GM12878 (cell line): ENCODE measurements around the gene THBS1. TPM values are rescaled to one million over a fixed set of nuclear protein-coding genes. Genes with fewer than 3 reads are reported as not detected.

Experiments
- ATAC-seq: fragments of 200-7000 bp; cut with Tn5 transposase; 3 replicates; pipeline ENCODE4 v1.9.1; 2020; ENCODE audit warnings: mild to moderate bottlenecking, moderate library complexity
- BruUV-seq: library from RNA; stranded (reverse); fragments of 400-500 nt; replicated peaks from 2 replicates; lab custom pipeline; 2021; lab: Mats Ljungman, UMichigan
- CTCF ChIA-PET: fragments of 300-600 bp; sonication (Branson Sonifier 250); formaldehyde crosslinking; extraction: SDS; loops from one replicate; lab custom pipeline; 2021; ENCODE audit warnings: inconsistent platforms; lab: Yijun Ruan, JAX
- POLR2A ChIA-PET: fragments of 350-600 bp; formaldehyde crosslinking; extraction: SDS; loops from one replicate; lab custom pipeline; 2021; ENCODE audit warnings: inconsistent platforms; lab: Charles Lee
- RAD21 ChIA-PET: fragments of 300-600 bp; sonication (Branson Sonifier 250); formaldehyde crosslinking; loops from one replicate; lab custom pipeline; 2023; ENCODE audit warnings: antibody characterized with exemption; ENCODE audit not compliant: unreplicated experiment; lab: Charles Lee
- SMC1A ChIA-PET: fragments of 300-600 bp; sonication (Branson Sonifier 250); formaldehyde crosslinking; loops from one replicate; lab custom pipeline; 2023; ENCODE audit not compliant: unreplicated experiment, uncharacterized antibody; lab: Charles Lee
- DNase-seq: peaks from one replicate; pipeline ENCODE4 v3.0.0-alpha.2; 2011; ENCODE audit warnings: low read depth, low spot score
- FAIRE-seq: peaks from 3 replicates; lab custom pipeline; 2011; peaks lifted over from hg19 to GRCh38; lab: Jason Lieb, UNC
- H2AFZ ChIP-seq: 2 replicates; pipeline ENCODE4 v1.6.0; 2011; ENCODE audit warnings: low read depth, low read length, control low read depth; ENCODE audit not compliant: control insufficient read depth
- H3K27ac ChIP-seq: 2 replicates; pipeline ENCODE4 v1.5.1; 2011; ENCODE audit warnings: control low read depth; ENCODE audit not compliant: control insufficient read depth, insufficient read depth
- H3K27me3 ChIP-seq, 2 experiments: replicated peaks in 1 of 2; 2 replicates each; pipeline versions ENCODE4 v1.6.0 to v1.6.1; 2011; ENCODE audit warnings: low read length in 1 of 2; ENCODE audit not compliant: control insufficient read depth in 2 of 2, insufficient read depth in 2 of 2
- H3K36me3 ChIP-seq, 2 experiments: 2 replicates each; pipeline ENCODE4 v1.5.1; 2011; ENCODE audit warnings: low read length in 1 of 2; ENCODE audit not compliant: control insufficient read depth in 2 of 2, insufficient read depth in 2 of 2
- H3K4me1 ChIP-seq: 2 replicates; pipeline ENCODE4 v1.6.1; 2011; ENCODE audit warnings: mild to moderate bottlenecking, low read length, moderate library complexity, mixed read lengths; ENCODE audit not compliant: control insufficient read depth, insufficient read depth
- H3K4me2 ChIP-seq: 2 replicates; pipeline ENCODE4 v1.6.0; 2011; ENCODE audit warnings: control low read depth; ENCODE audit not compliant: control insufficient read depth, insufficient read depth
- H3K4me3 ChIP-seq: fragments of 200-600 bp; sonication (generic); 2 replicates; pipeline ENCODE4 v1.5.1; 2016
- H3K79me2 ChIP-seq: 2 replicates; pipeline ENCODE4 v1.6.0; 2011; ENCODE audit warnings: low read length; ENCODE audit not compliant: control insufficient read depth, insufficient read depth
- H3K9ac ChIP-seq: 2 replicates; pipeline ENCODE4 v1.8.0; 2011; ENCODE audit warnings: low read length, control low read depth, mixed read lengths; ENCODE audit not compliant: control insufficient read depth, insufficient read depth
- H3K9me3 ChIP-seq: replicated peaks from 3 replicates; pipeline ENCODE4 v1.5.1; 2011; ENCODE audit warnings: mild to moderate bottlenecking, low read length; ENCODE audit not compliant: control insufficient read depth, insufficient read depth
- H4K20me1 ChIP-seq: 2 replicates; pipeline ENCODE4 v1.6.0; 2011; ENCODE audit not compliant: control insufficient read depth, insufficient read depth
- BACH1 ChIP-seq: fragments of 450-650 bp; IDR thresholded peaks from 2 replicates; pipeline ENCODE4 v1.6.1; 2017; ENCODE audit warnings: mild to moderate bottlenecking, borderline replicate concordance
- BCLAF1 ChIP-seq: fragments of 450-650 bp; IDR thresholded peaks from 2 replicates; pipeline ENCODE4 v1.6.1; 2017; ENCODE audit warnings: antibody characterized with exemption, mild to moderate bottlenecking, moderate library complexity
- DPF2 ChIP-seq: fragments of 450-650 bp; IDR thresholded peaks from 2 replicates; pipeline ENCODE4 v1.6.1; 2017; ENCODE audit warnings: mild to moderate bottlenecking
- GABPA ChIP-seq: IDR thresholded peaks from 2 replicates; pipeline ENCODE4 v1.6.1; 2014; ENCODE audit warnings: antibody characterized with exemption, low read depth, mild to moderate bottlenecking, inconsistent platforms
- HDGF ChIP-seq: fragments of 450-650 bp; IDR thresholded peaks from 2 replicates; pipeline ENCODE4 v1.6.1; 2016; ENCODE audit warnings: antibody characterized with exemption
- LARP7 ChIP-seq: fragments of 450-650 bp; IDR thresholded peaks from 2 replicates; pipeline ENCODE4 v1.6.1; 2017; ENCODE audit warnings: mild to moderate bottlenecking
- NR2C1 ChIP-seq: fragments of 450-650 bp; IDR thresholded peaks from 2 replicates; pipeline ENCODE4 v1.6.1; 2017; ENCODE audit warnings: antibody characterized with exemption, mild to moderate bottlenecking, moderate library complexity
- POLR2AphosphoS2 ChIP-seq: IDR thresholded peaks from 2 replicates; pipeline ENCODE4 v1.6.1; 2011; ENCODE audit warnings: low read depth, mild to moderate bottlenecking, low read length, improper control_type of control experiment, moderate library complexity
- RELA ChIP-seq: fragments of 450-650 bp; IDR thresholded peaks from 2 replicates; pipeline ENCODE4 v1.8.0; 2014; ENCODE audit warnings: borderline replicate concordance; ENCODE audit not compliant: partially characterized antibody
- SMARCA5 ChIP-seq: fragments of 450-650 bp; IDR thresholded peaks from 2 replicates; pipeline ENCODE4 v1.6.1; 2017; ENCODE audit warnings: mild to moderate bottlenecking
- SMC3 ChIP-seq: IDR thresholded peaks from 2 replicates; pipeline ENCODE4 v1.6.1; 2011; ENCODE audit warnings: low read length, improper control_type of control experiment, borderline replicate concordance
- SRF ChIP-seq, 2 experiments: IDR thresholded peaks; 2 replicates each; pipeline ENCODE4 v1.6.1; 2011; ENCODE audit warnings: low read depth in 2 of 2, low read length in 2 of 2, mild to moderate bottlenecking in 1 of 2, moderate library complexity in 1 of 2
- TARDBP ChIP-seq: IDR thresholded peaks from 2 replicates; pipeline ENCODE4 v1.6.1; 2016; ENCODE audit warnings: borderline replicate concordance
- ZSCAN29 ChIP-seq: fragments of 450-650 bp; IDR thresholded peaks from 2 replicates; pipeline ENCODE4 v1.6.1; 2017; ENCODE audit warnings: mild to moderate bottlenecking, moderate library complexity
- WGBS: methylation state at CpG from one replicate; pipeline ENCODE4 v1.1.6; 2016; ENCODE audit warnings: low lambda C conversion rate; ENCODE audit not compliant: insufficient replicate concordance, insufficient coverage; ENCODE audit errors: missing lambda C conversion rate; 5-methylcytosine and 5-hydroxymethylcytosine counted together
- in situ Hi-C: fragments of 300-500 bp; cut with MboI; formaldehyde crosslinking; loops from 9 replicates; pipeline ENCODE4 v1.14.3; 2018; ENCODE audit warnings: mixed read lengths
- intact Hi-C: fragments of 100-400 bp; cut with micrococcal nuclease; formaldehyde crosslinking; loops from one replicate; pipeline ENCODE4 v1.14.2; 2022; ENCODE audit not compliant: unreplicated experiment
- polyA plus RNA-seq, 11 experiments: library from polyadenylated mRNA; depleted of rRNA in 4 of 11; unstranded in 6 of 11; stranded (reverse) in 5 of 11; fragments of >200 nt; fragmentation: Nextera tagmentation in 4 of 11; fragmentation: Illumina TruSeq in 1 of 11; extraction: Ambion mirVana in 4 of 11; extraction: Trizol in 1 of 11; gene quantifications; 1 replicate in 1 of 11; 2 replicates in 10 of 11; pipeline versions ENCODE4 v1.2.1 to v1.2.3, GENCODE V29; 2011 to 2016; ENCODE audit warnings: inconsistent platforms in 2 of 11, missing spikeins in 2 of 11, low read depth in 1 of 11
- total RNA-seq, 4 experiments: library from RNA; depleted of rRNA in 3 of 4; stranded (reverse); fragments of >200 nt in 3 of 4; fragmentation: Illumina TruSeq in 1 of 4; extraction: Trizol in 1 of 4; gene quantifications; 2 replicates each; pipeline versions ENCODE4 v1.2.1 to v1.2.3, GENCODE V29; 2013 to 2021

Gene THBS1
- total and polyA plus RNA-seq, 10 of the 15 experiments (the other 5 are each of a cell fraction or from before 2014, with no cell fraction given): under 0.01 to 1.5 (median 0.23) TPM; not detected in 3

- BruUV-seq: no TSS peak
- CTCF ChIA-PET: interaction anchor here (1.4 to 3.1 kb wide), 3 partner anchors 14 to 131 kb away, joined by 3 to 14 read pairs (median 10); no protein-coding TSS in a partner anchor
- Histone ChIP-seq H3K4me3 (no peak overlapping the region), H3K27ac (no peak overlapping the region), H3K9me3 (no peaks in the 10 kb centered on the region; the same call in 2 of the 3 replicates), H3K4me2 (no peak overlapping the region)
- POLR2A ChIA-PET: interaction anchor here (1.5 kb wide), 1 partner anchor 27 kb away, joined by 3 read pairs; no protein-coding TSS in a partner anchor
- in situ Hi-C loops: no loop called here
- TF ChIP-seq HDGF (no peak), DPF2 (no peak), POLR2AphosphoS2 (no peak)
- TF ChIP-seq, all 136 proteins: peak for 0
- ATAC-seq (no peak), DNase-seq (no peak), FAIRE-seq (no peak)
- no peaks in the 10 kb centered on the region for H3K79me2 ChIP-seq
- intact Hi-C loops: no loop called here
- H3K36me3 ChIP-seq: no peaks in the 10 kb centered on the region
- H2AFZ ChIP-seq: no peak overlapping the region
- H3K4me1 ChIP-seq: peaks cover 30% of the 10 kb centered on the region
- no peaks in the 10 kb centered on the region for H4K20me1 ChIP-seq
- ChIA-PET RAD21 (interaction anchor here (1.6 to 2.4 kb wide), 2 partner anchors 39 to 131 kb away, joined by 3 to 8 read pairs; no protein-coding TSS in a partner anchor), SMC1A (interaction anchor here (0.9 to 5.9 kb wide), 6 partner anchors 10 to 130 kb away, joined by 3 to 44 read pairs (median 5); no protein-coding TSS in a partner anchor)
- no peak overlapping the region for H3K9ac ChIP-seq
- no peaks in the 10 kb centered on the region for H3K27me3 ChIP-seq
These were observed 45.0 kb downstream of the THBS1 start for GRCh38 chr15:39625856-39626255.

- no peak overlapping the region for H3K27ac ChIP-seq
- no peaks in the 10 kb centered on the region for H4K20me1 ChIP-seq
- H3K9ac ChIP-seq: no peak overlapping the region
- in situ Hi-C loops (no loop called here), intact Hi-C loops (no loop called here)
- H2AFZ ChIP-seq: no peak overlapping the region
- SMC1A ChIA-PET: interaction anchor here (0.7 to 1.0 kb wide), 3 partner anchors 15 to 25 kb away, joined by 3 read pairs; no protein-coding TSS in a partner anchor
- H3K79me2 ChIP-seq: no peaks in the 10 kb centered on the region
- DNase-seq (no peak), FAIRE-seq (no peak), ATAC-seq (no peak)
- no peaks in the 10 kb centered on the region for H3K36me3 ChIP-seq
- POLR2A ChIA-PET: no interaction called here
- no TSS peak for BruUV-seq
- no peak overlapping the region for H3K4me3 ChIP-seq
- RAD21 ChIA-PET: interaction anchor here (1.6 kb wide), 1 partner anchor 15 kb away, joined by 3 read pairs; no protein-coding TSS in a partner anchor
- CTCF ChIA-PET: no interaction called here
- WGBS: 77% methylated on average over 3 of the region's 3 CpGs
- no peaks in the 10 kb centered on the region; the same call in 2 of the 3 replicates for H3K9me3 ChIP-seq
- H3K27me3 ChIP-seq: no peaks in the 10 kb centered on the region
- H3K4me1 ChIP-seq: peaks cover 30% of the 10 kb centered on the region
- H3K4me2 ChIP-seq: no peak overlapping the region
- no peak for TF ChIP-seq BACH1
- no peak for TF ChIP-seq SMC3
- no peak for TF ChIP-seq ZSCAN29
- TF ChIP-seq SMARCA5: no peak
- TF ChIP-seq TARDBP: no peak
- no peak for TF ChIP-seq LARP7
- no peak for TF ChIP-seq RELA
- TF ChIP-seq SRF (IDR thresholded peaks at IDR 0.05; ENCODE audit: low read depth in 2 of 2, low read length in 2 of 2): no peak
- no peak for TF ChIP-seq GABPA
- no peak for TF ChIP-seq BCLAF1
- TF ChIP-seq NR2C1: no peak
These were observed 46.7 kb downstream of the THBS1 start for GRCh38 chr15:39627451-39628143.
